ENCODE measurements around the gene SVIL. TPM values are rescaled to one million over a fixed set of nuclear protein-coding genes. Genes with fewer than 3 reads are reported as not detected.

Gene SVIL
- total RNA-seq, 2 donors from 2014 or later, result 349 to 483 TPM

DNA sequence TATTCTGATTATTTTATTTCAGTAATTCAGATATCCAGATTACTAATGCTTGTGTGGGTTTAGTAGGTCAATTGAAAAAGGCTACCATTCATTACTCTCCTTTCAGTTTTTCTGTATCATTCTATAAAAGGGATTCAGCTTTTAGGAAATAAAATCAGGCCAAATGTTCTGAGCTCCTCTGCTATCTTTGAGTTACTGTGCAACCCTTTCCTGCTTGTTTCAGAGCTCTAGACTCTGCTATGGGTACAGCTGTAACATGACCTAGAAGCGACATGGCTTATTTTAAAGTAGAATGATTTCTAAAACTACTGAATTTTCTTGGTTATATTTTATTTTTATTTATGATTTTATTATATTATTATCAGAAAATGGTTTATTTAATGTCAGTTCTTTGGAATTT is 203.1 kb downstream of the SVIL start:
- TF ChIP-seq, protein P1, sequence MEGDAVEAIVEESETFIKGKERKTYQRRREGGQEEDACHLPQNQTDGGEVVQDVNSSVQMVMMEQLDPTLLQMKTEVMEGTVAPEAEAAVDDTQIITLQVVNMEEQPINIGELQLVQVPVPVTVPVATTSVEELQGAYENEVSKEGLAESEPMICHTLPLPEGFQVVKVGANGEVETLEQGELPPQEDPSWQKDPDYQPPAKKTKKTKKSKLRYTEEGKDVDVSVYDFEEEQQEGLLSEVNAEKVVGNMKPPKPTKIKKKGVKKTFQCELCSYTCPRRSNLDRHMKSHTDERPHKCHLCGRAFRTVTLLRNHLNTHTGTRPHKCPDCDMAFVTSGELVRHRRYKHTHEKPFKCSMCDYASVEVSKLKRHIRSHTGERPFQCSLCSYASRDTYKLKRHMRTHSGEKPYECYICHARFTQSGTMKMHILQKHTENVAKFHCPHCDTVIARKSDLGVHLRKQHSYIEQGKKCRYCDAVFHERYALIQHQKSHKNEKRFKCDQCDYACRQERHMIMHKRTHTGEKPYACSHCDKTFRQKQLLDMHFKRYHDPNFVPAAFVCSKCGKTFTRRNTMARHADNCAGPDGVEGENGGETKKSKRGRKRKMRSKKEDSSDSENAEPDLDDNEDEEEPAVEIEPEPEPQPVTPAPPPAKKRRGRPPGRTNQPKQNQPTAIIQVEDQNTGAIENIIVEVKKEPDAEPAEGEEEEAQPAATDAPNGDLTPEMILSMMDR (IDR thresholded peaks at IDR 0.05), result no peak

DNA sequence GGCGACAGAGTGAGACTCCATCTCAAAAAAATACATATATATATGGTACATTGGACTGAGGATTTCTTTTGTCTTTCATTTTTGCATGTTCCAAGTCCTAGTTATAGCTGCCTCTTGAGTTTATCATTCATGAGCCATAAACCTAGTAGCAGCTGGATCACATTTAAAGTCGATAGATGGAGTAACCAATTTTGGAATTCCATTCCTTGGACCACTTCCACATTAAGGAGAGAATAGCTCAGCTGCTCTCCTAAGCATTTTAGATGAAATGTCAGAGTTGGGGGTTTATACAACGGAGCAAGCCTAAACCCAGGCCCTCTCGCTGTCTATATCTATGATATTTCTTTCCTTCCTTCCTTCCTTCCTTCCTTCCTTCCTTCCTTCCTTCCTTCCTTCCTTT is 204.7 kb downstream of the SVIL start:
- Histone ChIP-seq H3K27ac (no peak overlapping the region), H3K27me3 (replicated peaks; ENCODE audit: insufficient read depth) (no peaks in the 10 kb centered on the region), H3K36me3 (no peaks in the 10 kb centered on the region), H3K4me1 (ENCODE audit: control insufficient read depth in 1 of 2, low read depth in 2 of 2) (peaks cover 0 to 4% of the 10 kb centered on the region in 2 donors), H3K9me3 (no peaks in the 10 kb centered on the region), H3K4me3 (no peak overlapping the region)
- no peak for ATAC-seq (ENCODE audit: insufficient number of reproducible peaks, low FRiP score, low read depth)
- no peak for DNase-seq (ENCODE audit: low spot score)
- TF ChIP-seq, protein P1 (IDR thresholded peaks at IDR 0.05), result no peak

More for the DNA sequence above, 203.1 kb downstream of the SVIL start:
- DNase-seq (ENCODE audit: low spot score) (no peak), ATAC-seq (ENCODE audit: insufficient number of reproducible peaks, low FRiP score, low read depth) (no peak)
- Histone ChIP-seq H3K27ac (no peak overlapping the region), H3K27me3 (replicated peaks; ENCODE audit: insufficient read depth) (no peaks in the 10 kb centered on the region), H3K9me3 (no peaks in the 10 kb centered on the region), H3K4me3 (no peak overlapping the region), H3K4me1 (ENCODE audit: control insufficient read depth in 1 of 2, low read depth in 2 of 2) (peaks cover 0 to 4% of the 10 kb centered on the region in 2 donors), H3K36me3 (no peaks in the 10 kb centered on the region)

DNA sequence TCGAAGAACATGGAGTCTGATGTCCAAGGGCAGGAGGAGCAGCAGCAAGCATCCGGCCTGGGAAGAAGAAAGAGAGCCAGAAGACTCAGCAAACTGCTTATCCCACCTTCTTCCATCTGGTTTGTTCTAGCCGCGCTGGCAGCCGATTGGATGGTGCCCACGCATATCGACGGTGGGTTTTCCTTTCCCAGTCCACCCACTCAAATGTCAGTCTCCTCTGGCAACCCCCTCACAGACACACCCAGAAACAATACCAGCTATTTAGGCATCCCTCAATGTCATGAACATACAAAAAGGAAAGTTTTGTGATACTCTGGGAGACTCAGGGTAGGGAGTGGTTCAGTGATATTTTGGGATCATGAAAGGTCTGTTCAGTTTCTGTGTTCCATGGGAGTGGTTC is 206.3 kb downstream of the SVIL start:
- Histone ChIP-seq H3K4me3 (no peak overlapping the region), H3K36me3 (peaks cover 4% of the 10 kb centered on the region), H3K27me3 (replicated peaks; ENCODE audit: insufficient read depth) (no peaks in the 10 kb centered on the region), H3K27ac (no peak overlapping the region), H3K4me1 (ENCODE audit: control insufficient read depth in 1 of 2, low read depth in 2 of 2) (no peaks in the 10 kb centered on the region), H3K9me3 (no peaks in the 10 kb centered on the region)
- TF ChIP-seq, protein P1 (IDR thresholded peaks at IDR 0.05), result no peak
- no peak for DNase-seq (ENCODE audit: low spot score)
- no peak for ATAC-seq (ENCODE audit: insufficient number of reproducible peaks, low FRiP score, low read depth)

DNA sequence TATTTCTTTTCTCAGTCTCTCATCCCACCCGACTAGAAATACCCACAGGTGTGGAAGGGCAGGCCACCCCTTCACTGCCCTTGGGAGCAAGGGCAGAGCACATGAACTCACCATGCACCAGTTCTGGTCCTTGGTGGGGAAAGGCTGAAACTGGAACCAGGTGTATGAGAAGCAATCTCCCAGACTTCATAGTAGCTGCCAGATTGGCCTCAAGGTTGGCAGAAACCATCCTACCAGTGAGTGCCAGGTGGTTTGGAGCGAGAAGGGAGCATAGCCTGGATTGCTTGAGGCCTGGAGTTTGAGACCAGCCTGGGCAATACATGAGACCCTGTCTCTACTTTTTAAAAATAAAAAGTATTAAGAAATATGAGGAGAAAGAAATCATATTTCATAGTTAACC is 207.1 kb downstream of the SVIL start:
- Histone ChIP-seq H3K4me3 (no peak overlapping the region), H3K9me3 (no peaks in the 10 kb centered on the region), H3K27me3 (replicated peaks; ENCODE audit: insufficient read depth) (no peaks in the 10 kb centered on the region), H3K4me1 (ENCODE audit: control insufficient read depth in 1 of 2, low read depth in 2 of 2) (no peaks in the 10 kb centered on the region), H3K27ac (no peak overlapping the region), H3K36me3 (peaks cover 4% of the 10 kb centered on the region)
- TF ChIP-seq, protein P1 (IDR thresholded peaks at IDR 0.05), result no peak
- DNase-seq (ENCODE audit: low spot score), result no peak
- ATAC-seq (ENCODE audit: insufficient number of reproducible peaks, low FRiP score, low read depth), result no peak

DNA sequence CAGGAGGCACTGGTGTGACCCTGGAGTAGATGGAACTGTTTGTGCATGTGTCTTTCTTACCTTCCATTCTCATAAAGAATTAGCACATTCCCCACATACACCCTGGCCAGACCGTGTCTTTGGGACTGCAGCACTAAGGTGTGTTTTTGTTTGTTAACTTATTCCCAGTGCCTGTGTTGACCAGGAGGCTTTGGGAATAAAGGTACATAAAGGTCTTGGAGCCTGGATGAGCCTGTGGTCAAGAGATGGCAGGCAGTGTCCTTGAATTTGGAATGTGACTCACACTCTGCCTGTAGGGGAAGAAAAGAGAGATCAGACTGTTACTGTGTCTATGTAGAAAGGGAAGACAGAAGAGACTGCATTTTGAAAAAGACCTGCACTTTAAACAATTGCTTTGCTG is 208.4 kb downstream of the SVIL start:
- Histone ChIP-seq H3K27me3 (replicated peaks; ENCODE audit: insufficient read depth) (no peaks in the 10 kb centered on the region), H3K9me3 (no peaks in the 10 kb centered on the region), H3K27ac (no peak overlapping the region), H3K4me3 (no peak overlapping the region), H3K36me3 (peaks cover 14% of the 10 kb centered on the region), H3K4me1 (ENCODE audit: control insufficient read depth in 1 of 2, low read depth in 2 of 2) (no peaks in the 10 kb centered on the region)
- ATAC-seq (ENCODE audit: insufficient number of reproducible peaks, low FRiP score, low read depth) (no peak), DNase-seq (ENCODE audit: low spot score) (no peak)
- TF ChIP-seq, protein P1 (IDR thresholded peaks at IDR 0.05), result no peak

All from thoracic aorta (tissue), 2 donors.